GM21528 (cell line): ENCODE results near the gene ART4.
A peak's percentile ranks its signal among the peaks of the same experiment; 100 is the strongest.

Source experiments
- ATAC-seq: cut with Tn5 transposase; IDR thresholded peaks from one replicate; pipeline ENCODE4 v1.9.1; 2021; ENCODE audit warnings: mild to moderate bottlenecking, moderate library complexity; ENCODE audit not compliant: unreplicated experiment, low FRiP score

Gene ART4

GRCh38 chr12:14824012-14824634, 19.2 kb downstream of the ART4 start:
- ATAC-seq: no peak

- ATAC-seq: no peak
These were observed 29.3 kb downstream of the ART4 start, which contains the start of gene SMCO3 for GRCh38 chr12:14814014-14814413. Gene SMCO3, minus strand, starts transcription at chr12:14814182. Its CDS starts 7,502 bp downstream, at chr12:14806680.

GRCh38 chr12:14811486-14811885, 31.8 kb downstream of the ART4 start:
- no peak for ATAC-seq

GRCh38 chr12:14810953-14811483, 32.3 kb downstream of the ART4 start:
- no peak for ATAC-seq

DNA sequence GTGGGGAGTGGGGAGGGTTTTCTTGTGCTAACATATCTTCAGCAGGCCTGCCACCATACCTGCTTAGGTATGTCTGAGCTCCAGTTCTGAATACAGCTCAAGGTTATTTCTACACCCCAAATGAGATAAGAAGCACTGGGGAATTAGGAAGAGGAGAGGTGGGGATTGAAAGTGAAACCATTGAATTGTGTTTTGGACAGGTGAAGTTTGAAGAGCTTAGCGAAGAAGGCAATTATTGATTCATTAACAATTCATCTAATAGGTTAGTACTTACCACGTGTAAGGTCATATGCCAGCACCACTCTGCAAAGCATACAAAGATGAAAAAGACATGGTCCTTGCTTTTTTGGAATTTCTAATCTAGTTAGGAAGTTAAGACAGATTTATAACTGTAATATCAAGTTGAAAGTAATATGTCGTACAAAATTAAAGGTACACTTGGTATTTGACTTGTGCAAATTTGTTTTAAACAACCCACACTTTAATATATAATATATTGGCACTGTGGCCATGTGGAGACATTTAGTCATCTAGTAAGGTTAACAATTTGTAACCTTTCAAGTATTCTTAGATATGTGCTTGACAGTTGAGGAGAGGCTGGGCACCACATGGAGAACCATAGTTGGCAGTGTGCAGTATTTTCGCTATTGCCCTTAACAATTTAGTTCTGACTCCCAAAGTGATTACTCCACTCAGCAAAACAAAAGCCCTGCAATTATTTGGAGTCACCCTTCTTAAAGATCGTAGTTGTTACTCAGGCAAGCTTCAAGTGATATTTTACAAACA, 33.0 kb downstream of the ART4 start:
- no peak for ATAC-seq

DNA sequence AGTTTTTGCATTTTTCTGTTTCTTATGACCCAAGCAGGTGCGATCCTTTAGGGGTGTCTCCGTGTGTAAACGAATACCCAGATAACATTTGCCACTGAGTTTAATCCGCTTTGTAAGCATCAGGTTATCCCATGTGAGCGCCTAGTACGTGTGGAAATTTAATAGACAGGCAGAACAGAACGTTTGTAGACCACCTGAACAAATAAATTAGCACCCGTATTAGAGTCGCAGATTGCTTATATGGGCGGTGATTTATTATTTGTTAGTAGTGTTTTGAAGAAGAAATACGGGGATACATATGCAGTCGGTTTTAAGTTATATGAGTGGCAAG, 39.5 kb downstream of the ART4 start:
- peak; percentile 34 for ATAC-seq

DNA sequence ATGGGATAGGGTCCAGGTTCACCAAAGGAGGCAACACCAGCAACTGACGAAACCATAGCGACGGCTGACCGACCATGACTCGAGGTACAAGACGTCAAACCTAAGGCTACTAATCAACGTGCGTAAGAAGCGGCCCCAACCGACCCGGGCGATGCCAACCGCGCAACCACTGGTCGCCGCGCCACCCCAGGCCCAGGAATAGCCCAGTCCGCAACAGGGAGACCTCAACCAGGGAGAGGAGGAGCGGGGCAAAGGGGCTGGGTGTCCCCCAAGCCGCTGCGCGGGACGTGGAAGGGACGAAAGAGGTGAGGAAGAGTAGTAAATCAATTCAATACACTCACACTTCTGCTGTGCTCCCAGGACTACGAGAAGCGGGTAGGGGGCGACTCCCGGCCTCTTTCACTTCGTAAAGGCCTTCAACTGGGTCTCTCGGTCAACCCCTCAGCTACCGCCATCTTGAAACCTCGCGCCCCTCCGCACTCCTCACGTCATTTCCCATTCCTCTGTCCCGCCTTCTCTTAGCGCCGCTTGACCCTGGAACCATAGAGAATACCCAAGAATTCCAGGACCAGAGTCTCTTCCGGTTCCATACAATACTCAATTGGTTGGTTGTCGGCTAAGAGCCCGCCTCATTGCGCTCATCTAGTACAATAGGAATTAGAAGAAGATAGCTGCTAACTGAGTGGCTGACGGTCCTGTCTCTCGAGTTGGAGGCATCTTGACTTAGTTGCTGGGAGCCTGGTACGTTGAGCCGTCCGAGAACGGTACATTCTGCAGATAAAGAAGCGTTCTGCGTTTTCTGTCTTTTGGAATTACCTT, 40.1 kb downstream of the ART4 start, which contains the start of the genes C12orf60 and WBP11:
C12orf60 (plus strand) TSS at position 660 of the 819 bp plus-strand sequence. CDS start 19,266 bp downstream, outside the sequence.
WBP11 (minus strand) TSS at position 468 of the 819 bp plus-strand sequence. CDS start 2,095 bp downstream, outside the sequence.
- peak; percentile 100 for ATAC-seq

- no peak for ATAC-seq
These were observed 40.7 kb downstream of the ART4 start for GRCh38 chr12:14802721-14803010.

- ATAC-seq: no peak
These were observed 41.1 kb downstream of the ART4 start for GRCh38 chr12:14802247-14802646.

DNA sequence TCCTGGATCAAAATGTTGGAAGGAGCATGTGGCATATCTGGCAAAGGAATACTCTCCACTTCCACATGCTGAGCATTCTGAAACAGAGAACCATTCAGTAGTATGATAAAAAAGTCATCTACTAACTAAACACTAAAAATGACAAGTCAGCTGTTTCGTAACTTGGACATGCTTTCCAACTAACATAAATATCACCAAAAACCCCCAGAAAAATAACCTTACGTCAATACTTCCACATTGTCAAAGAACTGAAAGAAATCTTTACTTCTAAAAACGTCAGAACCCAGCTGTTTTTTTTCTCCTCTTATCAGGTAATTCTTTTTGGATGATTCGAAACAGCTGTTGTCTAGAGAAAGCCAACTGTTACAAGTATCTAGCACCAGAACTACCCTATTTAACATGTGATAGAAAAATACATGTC, 48.3 kb downstream of the ART4 start:
- ATAC-seq: no peak

DNA sequence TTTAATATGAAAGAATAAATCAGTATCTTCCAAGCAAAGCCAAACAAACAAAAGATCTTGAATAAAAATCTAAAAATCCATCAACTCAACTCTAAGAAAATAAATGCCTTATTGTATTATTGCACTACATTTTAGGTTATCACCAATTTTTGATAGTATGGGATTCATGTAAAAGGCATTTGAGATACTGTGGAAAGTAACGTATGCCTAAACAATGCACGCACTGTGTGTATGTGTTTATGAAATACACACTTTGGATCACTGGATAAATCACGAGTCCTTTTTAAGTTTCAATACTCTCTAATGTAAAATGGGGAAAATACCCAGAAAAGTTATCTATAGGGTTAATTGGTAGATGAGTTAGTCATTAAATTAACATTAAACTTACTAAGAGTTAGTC, 57.8 kb downstream of the ART4 start:
- ATAC-seq: no peak

GRCh38 chr12:14784471-14784870, 58.9 kb downstream of the ART4 start:
- ATAC-seq: no peak

- ATAC-seq: no peak
These were observed 60.6 kb downstream of the ART4 start for GRCh38 chr12:14782756-14783155.

DNA sequence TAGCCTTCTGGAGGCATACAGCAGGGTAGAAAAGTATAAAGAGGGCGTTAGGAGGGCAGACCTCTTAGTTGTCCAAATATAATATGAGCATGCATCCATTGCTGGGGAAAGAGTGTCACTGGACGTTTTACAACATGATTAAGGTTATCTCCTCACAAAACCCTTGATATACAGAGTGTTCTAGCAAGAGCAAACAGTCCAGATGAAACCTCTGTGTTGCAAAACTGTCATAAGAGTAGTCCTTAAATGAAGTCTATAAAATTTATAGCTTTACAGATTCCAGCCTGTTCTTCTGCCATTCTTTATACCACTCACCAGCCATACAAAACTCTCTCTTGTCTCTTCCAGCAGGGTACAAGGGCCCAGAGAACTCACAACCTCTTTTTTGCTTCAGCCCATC, 61.8 kb downstream of the ART4 start:
- ATAC-seq: no peak

- ATAC-seq: no peak
These were observed 62.5 kb downstream of the ART4 start for GRCh38 chr12:14780859-14781258.

DNA sequence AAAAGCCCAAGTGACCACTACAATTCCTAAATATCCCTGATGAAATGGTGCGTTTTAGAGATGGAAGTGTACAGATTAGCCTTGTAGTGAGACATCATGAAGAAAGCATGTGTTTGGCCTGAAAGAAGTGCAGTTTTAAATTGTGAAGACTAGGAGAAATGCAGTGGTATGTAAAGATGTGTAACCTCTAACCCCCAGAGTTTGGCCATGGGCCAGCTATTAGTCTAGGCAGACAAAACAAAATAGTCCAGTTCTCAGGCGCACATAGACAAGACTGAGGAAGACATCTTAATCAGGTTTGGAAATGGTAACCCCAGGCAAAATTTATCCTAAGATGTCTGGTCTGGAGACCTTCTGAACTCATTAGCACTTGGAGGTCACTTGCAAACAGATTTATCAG, 63.5 kb downstream of the ART4 start:
- ATAC-seq: no peak

- ATAC-seq: no peak
These were observed 66.1 kb downstream of the ART4 start for GRCh38 chr12:14777271-14777670.

- ATAC-seq: no peak
These were observed 66.9 kb downstream of the ART4 start for GRCh38 chr12:14776236-14776961.

DNA sequence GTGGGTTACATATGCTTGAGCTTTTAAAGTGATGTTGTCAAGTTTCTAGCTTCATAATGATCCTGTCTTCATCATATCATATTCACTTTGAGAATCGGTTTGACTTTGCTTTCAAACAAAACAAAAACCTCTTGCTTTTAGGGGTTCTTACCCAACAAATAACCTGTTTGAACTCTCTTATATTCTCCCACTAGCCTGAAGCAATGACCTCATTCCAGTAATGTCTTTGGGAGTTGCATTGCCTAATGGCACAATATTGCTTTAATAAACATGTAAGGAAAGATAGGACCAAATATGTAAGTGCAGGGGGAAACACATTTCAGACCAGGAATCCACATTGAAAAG, 67.7 kb downstream of the ART4 start:
- no peak for ATAC-seq
